HAP-1 (cell line): ENCODE data around the gene KIF1C.

Experiments
- DNase-seq, 2 experiments: peaks; one replicate each; pipeline ENCODE4 v3.0.0-alpha.2; 2016 to 2020; ENCODE audit warnings: low spot score in 2 of 2
- H3K27me3 ChIP-seq: fragments of 250-450 bp; sonication (Bioruptor Pico); 2 replicates; pipeline ENCODE4 v1.5.1; 2020; ENCODE audit warnings: low read depth, mild to moderate bottlenecking, moderate library complexity
- H3K36me3 ChIP-seq: fragments of 250-450 bp; sonication (Bioruptor Pico); replicated peaks from 2 replicates; pipeline ENCODE4 v1.5.1; 2020; ENCODE audit warnings: mild to moderate bottlenecking
- H3K4me1 ChIP-seq: fragments of 250-450 bp; sonication (Bioruptor Pico); 2 replicates; pipeline ENCODE4 v1.5.1; 2020; ENCODE audit warnings: mild to moderate bottlenecking
- H3K4me3 ChIP-seq: fragments of 250-450 bp; sonication (Bioruptor Pico); 2 replicates; pipeline ENCODE4 v1.5.1; 2020; ENCODE audit warnings: mild to moderate bottlenecking, moderate library complexity
- H3K9me3 ChIP-seq: fragments of 250-450 bp; sonication (Bioruptor Pico); 2 replicates; pipeline ENCODE4 v1.5.1; 2020; ENCODE audit warnings: mild to moderate bottlenecking, moderate library complexity
- in situ Hi-C: fragments of 300-500 bp; cut with MboI; formaldehyde crosslinking; loops from 3 replicates; pipeline ENCODE4 v1.14.3; 2020; ENCODE audit warnings: low sequenced_read_pairs, inconsistent platforms, mixed read lengths

KIF1C gene

DNA sequence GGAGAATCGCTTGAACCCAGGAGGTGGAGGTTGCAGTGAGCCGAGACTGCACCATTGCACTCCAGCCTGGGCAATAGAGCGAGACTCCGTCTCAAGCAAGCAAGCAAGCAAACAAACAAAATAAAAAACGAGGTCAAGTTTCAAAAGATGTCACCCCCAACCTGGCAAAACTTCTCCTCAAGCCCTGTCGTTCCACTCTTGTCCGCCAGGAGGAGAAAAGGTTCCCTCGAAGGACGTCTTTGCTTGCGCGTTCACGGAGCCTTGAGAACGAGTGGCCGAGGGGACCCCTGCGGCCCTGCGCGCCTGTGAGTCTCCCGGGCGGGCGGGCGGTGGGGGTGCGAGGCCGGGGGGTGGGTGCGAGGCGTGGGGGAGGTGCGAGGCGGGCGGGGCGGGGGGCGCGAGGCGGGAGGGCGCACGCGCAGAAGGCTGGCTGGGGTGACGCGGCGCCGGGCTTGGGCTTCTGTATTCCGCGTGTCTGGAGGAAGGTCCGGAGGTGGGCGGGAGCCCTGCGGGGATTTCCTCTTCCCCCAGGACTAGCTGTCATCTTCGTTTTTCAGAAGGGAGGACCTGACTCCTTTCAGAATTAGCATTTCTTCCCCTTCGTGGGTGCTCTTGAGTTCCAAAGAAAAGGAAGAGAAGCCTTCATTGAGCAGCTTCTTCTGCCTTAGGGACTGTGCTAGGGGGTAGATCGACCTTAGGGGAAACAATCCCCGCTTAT lies 33.8 kb downstream of the KIF1C start:
- no peaks in the 10 kb centered on the region; the same call in 1 of the 2 replicates for H3K9me3 ChIP-seq
- peaks cover 7% of the 10 kb centered on the region for H3K4me1 ChIP-seq
- in situ Hi-C loops: no loop called here
- no peaks in the 10 kb centered on the region for H3K36me3 ChIP-seq
- DNase-seq: peak; percentile 81 to 92
- H3K4me3 ChIP-seq: peak overlapping the region; percentile 28
- no peaks in the 10 kb centered on the region for H3K27me3 ChIP-seq

DNA sequence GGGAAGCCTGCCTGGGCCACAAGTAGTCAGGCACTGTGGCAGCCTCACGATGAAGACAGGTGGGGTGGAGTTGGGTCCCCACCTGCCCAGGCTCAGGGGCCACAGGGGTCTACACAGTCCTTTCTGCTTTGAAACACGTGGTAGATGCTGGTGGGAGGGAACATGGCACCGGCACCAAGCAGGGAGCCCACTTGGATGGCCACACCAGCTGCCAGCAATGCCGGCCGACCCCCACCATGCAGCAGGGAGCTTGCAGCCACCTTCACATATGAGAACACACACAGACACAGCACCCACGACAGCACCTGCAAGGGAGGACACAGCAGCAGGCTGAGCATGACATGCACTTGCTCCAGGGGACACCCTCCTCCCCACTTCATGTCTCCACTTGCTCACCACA lies 35.1 kb downstream of the KIF1C start:
- no peaks in the 10 kb centered on the region for H3K36me3 ChIP-seq
- peaks cover 7% of the 10 kb centered on the region for H3K4me1 ChIP-seq
- DNase-seq: no peak
- in situ Hi-C loops: no loop called here
- no peaks in the 10 kb centered on the region; the same call in 1 of the 2 replicates for H3K9me3 ChIP-seq
- no peaks in the 10 kb centered on the region for H3K27me3 ChIP-seq
- no peak overlapping the region for H3K4me3 ChIP-seq

DNA sequence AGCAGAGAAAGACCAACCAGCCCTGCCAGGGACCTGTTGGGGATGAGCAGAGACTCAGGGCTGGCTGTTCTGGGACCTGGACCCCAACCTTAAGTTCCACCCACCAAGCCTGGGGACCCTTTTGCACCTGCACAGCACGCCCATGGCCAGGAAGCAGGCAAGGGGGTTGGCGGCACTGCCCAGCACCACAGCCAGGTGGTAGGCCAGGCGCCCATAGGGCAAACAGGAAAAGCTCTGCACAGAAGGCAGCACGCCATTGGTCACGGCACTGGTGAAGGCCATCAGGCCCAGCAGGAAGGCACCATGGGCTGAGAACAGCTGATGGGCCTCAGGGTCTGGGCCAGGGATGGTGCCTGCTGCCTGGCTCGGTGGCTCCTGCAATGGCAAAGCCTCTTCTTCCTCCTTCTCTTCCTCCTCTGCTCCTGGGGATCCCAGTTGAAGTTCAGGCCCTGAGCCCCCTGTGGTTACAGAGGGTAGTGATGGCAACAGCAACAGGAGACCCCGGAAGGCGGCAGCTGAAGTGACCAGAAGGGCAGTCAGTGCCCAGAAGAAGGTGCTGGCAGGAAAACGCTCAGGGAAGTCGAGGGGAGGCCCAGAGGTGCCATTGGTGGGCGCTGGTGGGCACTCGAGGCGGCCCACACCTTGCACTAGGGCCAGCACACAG lies 35.7 kb downstream of the KIF1C start:
- Histone ChIP-seq H3K36me3 (no peaks in the 10 kb centered on the region), H3K27me3 (no peaks in the 10 kb centered on the region), H3K9me3 (no peaks in the 10 kb centered on the region; the same call in 1 of the 2 replicates), H3K4me3 (no peak overlapping the region), H3K4me1 (peaks cover 7% of the 10 kb centered on the region)
- in situ Hi-C loops: no loop called here
- no peak for DNase-seq

DNA sequence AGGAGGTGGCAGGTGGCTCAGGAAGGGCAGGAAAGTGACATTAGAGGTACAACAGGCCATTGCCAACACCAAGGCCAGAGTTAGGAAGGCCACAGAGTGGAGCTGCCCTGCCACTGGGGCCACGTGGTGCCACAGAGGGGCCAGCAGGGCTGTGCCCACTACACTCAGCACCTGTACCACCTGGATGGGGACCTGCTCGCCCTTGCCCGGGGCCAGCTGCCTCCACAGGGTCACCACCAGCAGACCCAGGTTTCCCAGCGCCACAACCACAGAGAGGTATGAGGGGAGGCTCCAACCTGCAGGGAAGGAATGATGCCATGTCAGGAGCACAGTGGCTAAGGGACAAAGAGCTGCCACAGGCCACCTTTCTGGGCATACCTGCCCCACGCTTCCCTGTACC lies 36.3 kb downstream of the KIF1C start:
- DNase-seq: no peak
- Histone ChIP-seq H3K36me3 (no peaks in the 10 kb centered on the region), H3K27me3 (no peaks in the 10 kb centered on the region), H3K4me1 (peaks cover 7% of the 10 kb centered on the region), H3K9me3 (no peaks in the 10 kb centered on the region; the same call in 1 of the 2 replicates), H3K4me3 (no peak overlapping the region)
- in situ Hi-C loops: no loop called here

DNA sequence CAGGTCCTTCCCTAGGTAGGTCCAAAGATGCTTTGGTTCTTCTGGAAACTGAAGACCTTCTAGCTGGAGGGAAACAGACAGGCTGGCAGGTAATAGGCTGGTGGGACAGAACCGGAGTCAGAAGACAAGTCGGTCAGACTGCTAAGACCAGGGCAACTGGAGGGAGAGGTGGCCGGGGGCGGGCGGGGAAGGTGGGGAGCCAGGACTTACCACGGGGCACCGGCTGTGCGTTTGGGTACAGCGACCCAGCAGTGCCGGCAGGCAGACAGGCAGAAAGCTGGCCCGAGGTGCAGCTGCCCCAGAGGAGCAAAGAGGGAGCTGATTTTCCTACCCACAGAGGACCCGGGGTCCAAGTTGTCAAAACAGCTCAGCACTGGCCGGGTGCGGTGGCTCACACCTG lies 36.9 kb downstream of the KIF1C start:
- no peaks in the 10 kb centered on the region for H3K27me3 ChIP-seq
- in situ Hi-C loops: no loop called here
- no peaks in the 10 kb centered on the region; the same call in 1 of the 2 replicates for H3K9me3 ChIP-seq
- H3K4me3 ChIP-seq: no peak overlapping the region
- DNase-seq: no peak
- H3K4me1 ChIP-seq: peaks cover 7% of the 10 kb centered on the region
- H3K36me3 ChIP-seq: no peaks in the 10 kb centered on the region

DNA sequence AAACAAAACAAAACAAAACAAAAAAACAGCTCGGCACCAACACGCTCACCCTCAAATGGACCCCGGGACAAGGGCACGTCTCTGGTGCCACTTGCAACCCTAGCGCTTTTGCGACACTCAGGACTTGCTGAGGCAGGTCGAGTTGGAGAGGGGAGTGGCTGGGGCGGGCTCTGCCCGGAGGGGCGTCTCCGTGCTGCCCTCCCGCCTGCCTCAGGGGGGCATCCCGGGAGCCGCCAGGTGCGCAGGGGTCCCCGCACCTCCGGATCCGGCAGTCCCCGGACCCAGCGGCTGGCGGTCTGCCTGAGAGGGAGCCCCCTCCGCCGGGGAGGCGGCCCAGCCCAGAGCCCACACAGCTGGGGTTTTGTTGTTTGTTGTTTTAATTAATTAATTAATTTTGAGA lies 37.6 kb downstream of the KIF1C start, which contains the start of gene SLC52A1:
Gene SLC52A1 (minus strand): TSS at position 112 of the 400 bp plus-strand sequence. CDS start 820 bp downstream, outside the sequence.
- in situ Hi-C loops: no loop called here
- H3K4me3 ChIP-seq: no peak within 1 kb of the TSS

DNA sequence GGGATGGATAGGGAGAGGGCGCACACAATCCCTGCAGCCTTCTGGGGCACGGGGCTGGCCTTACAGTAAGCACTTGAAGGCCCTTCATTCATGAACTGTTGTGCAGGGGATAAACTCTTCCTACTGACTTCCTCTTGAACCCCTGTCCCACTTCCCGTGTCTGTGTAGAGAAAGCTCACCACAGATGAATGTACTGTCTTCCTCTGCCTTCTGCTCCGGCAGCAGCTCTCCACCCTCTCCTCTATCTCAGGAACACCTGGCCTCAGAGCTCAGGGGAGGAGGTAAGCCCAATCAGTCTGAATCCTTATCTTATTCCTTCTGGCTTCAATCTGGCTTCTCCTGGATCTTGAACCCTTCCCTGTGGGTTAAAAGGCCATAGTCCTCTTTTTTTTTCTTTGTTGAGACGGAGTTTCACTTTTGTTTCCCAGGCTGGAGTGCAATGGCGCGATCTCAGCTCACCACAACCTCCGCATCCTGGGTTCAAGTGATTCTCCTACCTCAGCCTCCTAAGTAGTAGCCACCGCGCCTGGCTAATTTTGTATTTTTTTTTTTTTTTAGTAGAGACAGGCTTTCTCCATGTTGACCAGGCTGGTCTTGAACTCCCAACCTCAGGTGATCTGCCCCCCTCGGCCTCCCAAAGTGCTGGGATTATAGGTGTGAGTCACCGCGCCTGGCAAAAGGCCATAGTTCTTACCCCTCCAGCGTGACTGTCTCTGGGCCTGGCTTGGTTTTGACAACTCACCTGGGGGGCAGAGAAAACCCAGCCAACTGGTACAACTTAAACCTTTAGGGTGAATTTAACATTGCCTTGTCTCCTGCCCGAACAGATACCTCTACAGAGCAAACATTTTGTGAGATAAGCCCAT lies 44.6 kb downstream of the KIF1C start:
- no peaks in the 10 kb centered on the region for H3K36me3 ChIP-seq

More for the DNA sequence above, 37.6 kb downstream of the KIF1C start, which contains the start of gene SLC52A1:
- Histone ChIP-seq H3K36me3 (no peaks in the 10 kb centered on the region), H3K9me3 (no peaks in the 10 kb centered on the region; the same call in 1 of the 2 replicates), H3K4me1 (peaks cover 7% of the 10 kb centered on the region), H3K27me3 (no peaks in the 10 kb centered on the region)
- no peak for DNase-seq

DNA sequence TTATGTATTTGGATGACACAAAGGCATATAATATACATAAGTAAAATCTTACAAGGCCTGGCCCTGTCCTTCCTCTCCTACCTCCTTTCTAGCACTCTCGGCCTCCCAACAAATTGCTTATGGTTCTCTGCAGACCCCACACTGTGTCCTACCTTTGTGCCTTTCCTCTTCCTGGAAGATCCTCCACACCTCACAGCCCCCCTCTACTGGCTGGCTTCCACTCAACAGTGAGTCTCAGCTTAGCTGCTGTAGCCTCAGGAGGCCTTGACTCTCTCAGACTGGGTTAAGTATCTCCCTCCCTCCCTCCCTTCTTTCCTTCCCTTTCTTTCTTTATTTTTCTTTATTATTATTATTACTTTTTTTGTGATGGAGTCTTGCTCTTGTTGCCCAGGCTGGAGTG lies 45.8 kb downstream of the KIF1C start:
- in situ Hi-C loops: no loop called here
- H3K9me3 ChIP-seq: no peaks in the 10 kb centered on the region; the same call in 1 of the 2 replicates
- no peaks in the 10 kb centered on the region for H3K4me1 ChIP-seq
- no peak overlapping the region for H3K4me3 ChIP-seq
- no peak for DNase-seq
- no peaks in the 10 kb centered on the region for H3K27me3 ChIP-seq
- no peaks in the 10 kb centered on the region for H3K36me3 ChIP-seq

More for the DNA sequence above, 44.6 kb downstream of the KIF1C start:
- Histone ChIP-seq H3K4me3 (no peak overlapping the region), H3K9me3 (no peaks in the 10 kb centered on the region; the same call in 1 of the 2 replicates), H3K4me1 (no peaks in the 10 kb centered on the region), H3K27me3 (no peaks in the 10 kb centered on the region)
- in situ Hi-C loops: no loop called here
- no peak for DNase-seq

DNA sequence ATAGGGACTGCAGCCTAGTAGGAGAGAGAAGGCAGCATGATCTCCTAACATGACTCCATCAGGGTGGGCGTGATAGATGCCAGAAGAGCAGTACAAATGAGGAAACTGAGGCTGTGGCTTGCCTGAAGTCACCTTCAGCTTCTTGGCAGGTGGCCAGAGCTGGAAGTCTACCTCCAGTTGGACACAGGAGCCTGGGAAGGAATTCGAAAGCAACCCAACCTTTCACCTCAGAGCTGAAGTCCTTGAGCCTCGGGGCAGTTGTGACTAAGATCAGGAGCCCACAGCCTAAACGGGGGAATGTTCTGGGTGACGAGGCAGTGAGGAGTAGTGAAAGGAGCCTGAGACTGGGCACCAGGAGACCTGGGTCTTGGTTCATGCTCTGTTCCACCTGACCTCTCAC lies 46.9 kb downstream of the KIF1C start:
- H3K4me3 ChIP-seq: no peak overlapping the region
- H3K4me1 ChIP-seq: no peaks in the 10 kb centered on the region
- in situ Hi-C loops: no loop called here
- H3K36me3 ChIP-seq: no peaks in the 10 kb centered on the region
- no peaks in the 10 kb centered on the region; the same call in 1 of the 2 replicates for H3K9me3 ChIP-seq
- DNase-seq: no peak
- no peaks in the 10 kb centered on the region for H3K27me3 ChIP-seq

DNA sequence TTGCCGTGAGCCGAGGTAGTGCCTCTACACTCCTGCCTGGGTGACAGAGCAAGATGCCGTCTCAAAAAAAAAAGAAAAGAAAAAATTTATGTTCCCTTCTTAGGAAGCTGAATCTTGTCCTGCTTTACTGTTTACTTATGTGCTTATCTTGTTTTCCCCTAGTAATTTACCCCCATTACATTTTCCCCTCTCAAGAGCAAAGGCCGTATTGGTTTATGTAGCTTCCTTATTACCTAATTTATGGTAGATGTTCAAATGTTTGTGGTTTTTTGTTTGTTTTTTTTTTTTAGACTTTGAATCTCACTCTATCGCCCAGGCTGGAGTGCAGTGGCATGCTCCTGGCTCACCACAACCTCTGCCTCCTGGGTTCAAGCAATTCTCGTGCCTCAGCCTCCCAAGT lies 47.7 kb downstream of the KIF1C start:
- in situ Hi-C loops: no loop called here
- Histone ChIP-seq H3K4me3 (no peak overlapping the region), H3K36me3 (no peaks in the 10 kb centered on the region), H3K4me1 (no peaks in the 10 kb centered on the region), H3K9me3 (no peaks in the 10 kb centered on the region; the same call in 1 of the 2 replicates), H3K27me3 (no peaks in the 10 kb centered on the region)
- no peak for DNase-seq

DNA sequence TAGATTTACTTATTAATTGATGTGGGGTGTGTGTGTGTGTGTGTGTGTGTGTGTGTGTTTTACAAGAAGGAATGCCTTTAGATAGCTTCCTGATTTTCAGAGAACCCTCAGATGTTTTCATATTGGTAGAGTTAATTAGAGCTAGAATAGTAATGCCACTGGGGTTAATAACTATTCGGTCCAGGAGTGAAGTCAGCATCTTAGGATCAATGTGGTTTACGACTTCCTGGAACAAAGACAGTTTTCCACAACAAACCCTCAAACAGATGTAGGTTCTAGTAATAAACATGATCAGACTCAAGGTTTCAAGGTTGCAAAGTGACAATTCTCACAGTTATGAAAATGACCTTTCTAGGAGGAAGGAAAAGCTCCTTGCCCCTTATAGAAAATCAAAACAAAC lies 49.7 kb downstream of the KIF1C start:
- Histone ChIP-seq H3K4me1 (no peaks in the 10 kb centered on the region), H3K9me3 (no peaks in the 10 kb centered on the region), H3K4me3 (no peak overlapping the region), H3K27me3 (no peaks in the 10 kb centered on the region), H3K36me3 (no peaks in the 10 kb centered on the region)
- in situ Hi-C loops: no loop called here
- DNase-seq: no peak

DNA sequence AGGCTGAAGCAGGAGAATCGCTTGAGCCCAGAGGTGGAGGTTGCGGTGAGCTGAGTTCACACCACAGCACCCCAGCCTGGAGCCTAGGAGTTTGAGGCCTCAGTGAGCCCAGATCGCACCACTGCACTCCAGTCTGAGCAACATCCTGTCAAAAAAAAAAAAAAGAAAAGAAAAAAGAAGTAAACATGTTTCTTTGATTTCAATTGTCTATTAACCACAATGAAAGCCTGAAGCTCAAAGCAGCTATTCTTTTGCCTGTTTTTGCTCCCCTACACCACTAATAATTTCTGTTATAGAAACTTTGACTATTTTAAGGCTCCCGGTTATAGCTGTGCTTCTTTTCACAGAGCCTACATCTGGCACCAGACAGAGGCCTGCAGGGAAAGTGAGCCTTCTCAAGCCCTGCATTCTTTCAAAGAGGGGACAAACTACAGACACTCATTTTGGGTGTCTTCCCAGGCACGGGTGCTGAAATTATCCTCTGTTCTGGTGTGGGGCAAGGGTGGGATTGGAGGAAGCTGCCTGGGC lies 51.6 kb downstream of the KIF1C start:
- H3K27me3 ChIP-seq: no peaks in the 10 kb centered on the region
- no peaks in the 10 kb centered on the region for H3K4me1 ChIP-seq
- in situ Hi-C loops: no loop called here
- H3K9me3 ChIP-seq: no peaks in the 10 kb centered on the region
- no peaks in the 10 kb centered on the region for H3K36me3 ChIP-seq
- no peak for DNase-seq
- H3K4me3 ChIP-seq: no peak overlapping the region

DNA sequence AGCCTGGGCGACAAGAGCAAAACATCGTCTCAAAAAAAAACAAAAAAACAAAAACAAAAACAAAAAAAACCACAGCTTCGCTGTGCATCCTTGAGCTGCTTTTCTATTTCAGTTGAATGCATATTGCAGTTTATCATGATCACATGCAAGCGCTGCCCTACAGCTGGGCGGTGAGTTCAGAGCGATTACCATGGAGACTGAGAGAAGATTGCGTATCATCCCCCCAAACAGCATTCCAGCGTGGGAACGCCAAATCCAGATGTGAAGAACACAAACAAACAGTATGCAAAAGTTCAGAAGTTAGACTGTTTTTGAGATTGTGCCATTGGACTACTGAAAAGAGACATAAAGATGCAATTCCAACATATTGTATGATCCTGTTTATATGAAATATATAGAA lies 52.5 kb downstream of the KIF1C start:
- no peaks in the 10 kb centered on the region for H3K27me3 ChIP-seq
- no peaks in the 10 kb centered on the region for H3K36me3 ChIP-seq
- H3K4me1 ChIP-seq: no peaks in the 10 kb centered on the region
- in situ Hi-C loops: no loop called here
- no peak overlapping the region for H3K4me3 ChIP-seq
- DNase-seq: no peak
- no peaks in the 10 kb centered on the region for H3K9me3 ChIP-seq
